ENCODE measurements around the gene ADA.
"Not testable (repeated sequence)": the region's sequence is repeated elsewhere in the genome, so short reads cannot be mapped to it uniquely, and the experiment has no call there.

GRCh38 chr20:44654210-44654609 lies 2.7 kb upstream of the ADA start:
- TF ChIP-seq, protein P1, sequence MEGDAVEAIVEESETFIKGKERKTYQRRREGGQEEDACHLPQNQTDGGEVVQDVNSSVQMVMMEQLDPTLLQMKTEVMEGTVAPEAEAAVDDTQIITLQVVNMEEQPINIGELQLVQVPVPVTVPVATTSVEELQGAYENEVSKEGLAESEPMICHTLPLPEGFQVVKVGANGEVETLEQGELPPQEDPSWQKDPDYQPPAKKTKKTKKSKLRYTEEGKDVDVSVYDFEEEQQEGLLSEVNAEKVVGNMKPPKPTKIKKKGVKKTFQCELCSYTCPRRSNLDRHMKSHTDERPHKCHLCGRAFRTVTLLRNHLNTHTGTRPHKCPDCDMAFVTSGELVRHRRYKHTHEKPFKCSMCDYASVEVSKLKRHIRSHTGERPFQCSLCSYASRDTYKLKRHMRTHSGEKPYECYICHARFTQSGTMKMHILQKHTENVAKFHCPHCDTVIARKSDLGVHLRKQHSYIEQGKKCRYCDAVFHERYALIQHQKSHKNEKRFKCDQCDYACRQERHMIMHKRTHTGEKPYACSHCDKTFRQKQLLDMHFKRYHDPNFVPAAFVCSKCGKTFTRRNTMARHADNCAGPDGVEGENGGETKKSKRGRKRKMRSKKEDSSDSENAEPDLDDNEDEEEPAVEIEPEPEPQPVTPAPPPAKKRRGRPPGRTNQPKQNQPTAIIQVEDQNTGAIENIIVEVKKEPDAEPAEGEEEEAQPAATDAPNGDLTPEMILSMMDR (IDR thresholded peaks at IDR 0.05; ENCODE audit: low read depth, low read length): not testable (repeated sequence)
- not testable (repeated sequence) for TF ChIP-seq POLR2A (IDR thresholded peaks at IDR 0.05; ENCODE audit: extremely low read depth, insufficient read length)
